AG10803 (cell line): Measurements from ENCODE around the gene FGFR4.

ENCODE experiments used
- DNase-seq: peaks from one replicate; pipeline ENCODE4 v3.0.0; 2010; ENCODE audit warnings: low read depth
- H3K4me3 ChIP-seq: 2 replicates; pipeline ENCODE4 v1.5.1; 2011; ENCODE audit warnings: mild to moderate bottlenecking, low read length, control low read depth
- CTCF ChIP-seq: conservative IDR thresholded peaks from 2 replicates; pipeline ENCODE4 v1.5.1; 2011; ENCODE audit warnings: mild to moderate bottlenecking, low read length, control low read depth, inconsistent platforms

Gene FGFR4

GRCh38 chr5:177103523-177104253, 17.0 kb downstream of the FGFR4 start:
- DNase-seq: no peak
- no peak for TF ChIP-seq CTCF
- no peak overlapping the region for H3K4me3 ChIP-seq

- no peak for TF ChIP-seq CTCF
- no peak for DNase-seq
- no peak overlapping the region for H3K4me3 ChIP-seq
Observed at GRCh38 chr5:177105691-177106476, 19.2 kb downstream of the FGFR4 start.

GRCh38 chr5:177107159-177107558, 20.4 kb downstream of the FGFR4 start:
- TF ChIP-seq CTCF: no peak
- DNase-seq: no peak
- no peak overlapping the region for H3K4me3 ChIP-seq

DNA sequence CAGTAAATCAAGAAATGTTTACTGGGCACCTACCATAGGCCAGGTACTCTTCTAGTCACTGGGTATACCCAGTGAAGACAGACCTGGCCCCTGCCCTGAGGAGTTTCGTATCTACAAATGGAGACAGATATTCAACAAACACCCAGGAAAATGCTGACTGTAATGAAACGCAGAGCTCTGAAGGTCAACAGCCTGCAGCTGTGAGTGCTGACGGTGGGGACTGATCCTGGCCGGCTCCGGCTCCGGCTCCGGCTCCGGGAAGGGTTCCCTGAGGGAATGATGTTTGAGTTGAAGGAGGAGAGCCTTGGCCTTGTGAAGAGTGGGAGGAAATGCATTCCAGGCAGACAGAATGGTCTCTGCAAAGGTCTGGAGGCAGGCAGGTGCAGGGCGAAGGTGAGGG, 23.1 kb downstream of the FGFR4 start:
- TF ChIP-seq CTCF: no peak
- DNase-seq: no peak

GRCh38 chr5:177111720-177112394, 25.1 kb downstream of the FGFR4 start:
- H3K4me3 ChIP-seq: peak overlapping the region; percentile 17; the same call in 1 of the 2 replicates
- no peak for DNase-seq
- peak; percentile 94 for TF ChIP-seq CTCF

More for the DNA sequence above, 23.1 kb downstream of the FGFR4 start:
- no peak overlapping the region for H3K4me3 ChIP-seq

DNA sequence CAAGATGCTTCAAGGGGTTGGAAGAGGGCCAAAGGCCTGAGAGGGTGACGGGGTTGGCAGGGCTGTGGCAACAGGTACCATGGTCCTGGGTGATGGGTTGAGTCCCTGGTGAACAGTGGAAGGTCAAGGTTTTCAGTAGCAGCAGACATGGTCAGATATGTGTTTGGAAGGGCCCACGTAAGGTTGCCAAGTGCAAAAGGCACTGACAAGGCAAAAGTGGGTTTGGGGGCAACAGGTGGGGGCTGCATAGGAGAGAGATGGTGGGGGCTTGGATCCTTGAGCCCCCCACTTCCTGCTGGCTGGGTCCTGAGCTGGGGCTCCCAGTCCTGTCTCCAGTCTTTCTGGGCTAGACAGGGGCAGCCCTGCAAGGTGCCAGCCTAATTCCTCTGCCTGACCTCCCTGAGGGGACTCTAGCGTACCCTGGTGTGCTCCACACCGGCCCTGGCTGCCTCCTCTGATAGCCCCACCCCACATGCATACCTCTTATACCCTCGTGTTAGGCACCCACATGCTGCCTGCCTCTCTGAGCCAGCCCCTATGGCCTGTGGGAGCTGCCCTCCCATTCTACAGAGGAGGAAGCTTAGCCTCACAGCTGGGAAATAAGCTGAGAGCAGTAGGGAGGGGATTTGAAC, 26.0 kb downstream of the FGFR4 start:
- no peak overlapping the region for H3K4me3 ChIP-seq
- TF ChIP-seq CTCF: no peak
- no peak for DNase-seq
